Measurements from ENCODE around the gene KDELR3. TPM values are rescaled to one million over a fixed set of nuclear protein-coding genes. Genes with fewer than 3 reads are reported as not detected.

KDELR3 gene
- total RNA-seq, 1 donor from 2014 or later: 3.7 TPM

DNA sequence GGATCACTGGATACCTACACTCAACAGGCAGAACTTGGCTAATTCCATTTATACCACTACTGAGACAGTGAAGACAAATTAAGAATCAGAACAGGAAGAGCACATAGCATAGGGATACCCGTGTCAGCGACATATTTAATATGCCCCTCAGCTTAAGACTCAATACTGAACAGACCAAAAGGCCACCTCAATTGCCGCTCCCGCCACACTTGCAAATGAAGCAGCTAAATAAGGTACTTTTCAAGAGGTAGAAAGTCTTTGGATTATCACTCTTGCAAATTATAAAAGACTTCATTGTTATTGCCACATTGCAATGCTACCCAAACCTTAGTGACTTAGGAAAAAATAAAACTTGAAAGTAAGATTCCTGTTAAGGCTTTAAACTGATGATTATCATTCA, 35.1 kb downstream of the KDELR3 start:
- no peak for TF ChIP-seq CTCF (IDR thresholded peaks at IDR 0.05; ENCODE audit: unreplicated experiment)
- DNase-seq (ENCODE audit: low spot score): no peak
- Mint-ChIP-seq H3K36me3 (ENCODE audit: low read depth, unreplicated experiment) (peaks cover 22% of the 10 kb centered on the region), H3K27ac (ENCODE audit: unreplicated experiment) (peak overlapping the region; percentile 81), H3K27me3 (ENCODE audit: unreplicated experiment) (peaks cover 12% of the 10 kb centered on the region), H3K4me1 (ENCODE audit: unreplicated experiment) (peaks cover 51% of the 10 kb centered on the region), H3K4me3 (ENCODE audit: unreplicated experiment) (peak overlapping the region; percentile 87), H3K9me3 (ENCODE audit: unreplicated experiment) (no peaks in the 10 kb centered on the region)

DNA sequence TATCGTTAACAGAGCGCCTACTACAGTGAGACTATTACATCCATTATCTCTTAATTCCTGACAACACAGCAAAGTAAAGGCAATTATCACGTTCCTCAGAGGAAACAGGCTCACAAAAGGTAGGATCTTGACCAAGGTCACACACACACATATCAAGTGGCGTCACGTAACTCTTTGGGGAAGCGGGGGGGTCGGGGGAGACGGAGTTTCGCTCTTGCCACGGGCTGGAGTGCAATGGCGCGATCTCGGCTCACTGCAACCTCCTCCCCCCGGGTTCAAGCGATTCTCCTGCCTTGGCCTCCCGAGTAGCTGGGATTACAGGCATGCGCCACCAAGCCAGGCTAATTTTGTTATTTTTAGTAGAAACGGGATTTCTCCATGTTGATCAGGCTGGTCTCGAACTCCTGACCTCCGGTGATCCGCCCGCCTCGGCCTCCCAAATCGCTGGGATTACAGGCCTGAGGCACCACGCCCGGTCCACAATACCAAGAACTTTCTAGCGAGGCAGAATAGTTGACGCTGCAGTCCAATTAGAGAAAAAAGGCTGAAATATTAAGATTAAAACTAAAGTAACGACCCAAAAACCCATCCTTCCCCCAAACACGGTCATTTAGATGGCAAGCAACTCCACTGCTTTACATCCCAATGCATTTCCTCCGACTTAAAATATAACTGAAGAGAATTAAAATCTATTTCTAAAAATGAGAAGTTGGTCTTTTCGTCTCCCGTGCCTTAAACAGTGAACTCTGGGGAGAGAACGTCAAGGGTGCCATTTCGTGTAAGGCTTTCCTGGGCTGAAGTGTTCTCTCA, 37.0 kb downstream of the KDELR3 start:
- peak; percentile 24 for DNase-seq (ENCODE audit: low spot score)
- peaks cover 6% of the 10 kb centered on the region for H3K36me3 Mint-ChIP-seq (ENCODE audit: low read depth, unreplicated experiment)
- H3K4me3 Mint-ChIP-seq (ENCODE audit: unreplicated experiment): peak overlapping the region; percentile 99
- peaks cover 54% of the 10 kb centered on the region for H3K4me1 Mint-ChIP-seq (ENCODE audit: unreplicated experiment)
- no peak for TF ChIP-seq CTCF (IDR thresholded peaks at IDR 0.05; ENCODE audit: unreplicated experiment)
- peaks cover 12% of the 10 kb centered on the region for H3K27me3 Mint-ChIP-seq (ENCODE audit: unreplicated experiment)
- peak overlapping the region; percentile 99 for H3K27ac Mint-ChIP-seq (ENCODE audit: unreplicated experiment)
- no peaks in the 10 kb centered on the region for H3K9me3 Mint-ChIP-seq (ENCODE audit: unreplicated experiment)

GRCh38 chr22:38505541-38506117, 37.7 kb downstream of the KDELR3 start:
- TF ChIP-seq CTCF (IDR thresholded peaks at IDR 0.05; ENCODE audit: unreplicated experiment): no peak
- peaks cover 12% of the 10 kb centered on the region for H3K27me3 Mint-ChIP-seq (ENCODE audit: unreplicated experiment)
- H3K4me1 Mint-ChIP-seq (ENCODE audit: unreplicated experiment): peaks cover 60% of the 10 kb centered on the region
- peak overlapping the region; percentile 100 for H3K27ac Mint-ChIP-seq (ENCODE audit: unreplicated experiment)
- peak overlapping the region; percentile 99 for H3K4me3 Mint-ChIP-seq (ENCODE audit: unreplicated experiment)
- no peaks in the 10 kb centered on the region for H3K9me3 Mint-ChIP-seq (ENCODE audit: unreplicated experiment)
- DNase-seq (ENCODE audit: low spot score): peak; percentile 41
- peaks cover 6% of the 10 kb centered on the region for H3K36me3 Mint-ChIP-seq (ENCODE audit: low read depth, unreplicated experiment)

- Mint-ChIP-seq H3K4me3 (ENCODE audit: unreplicated experiment) (peak within 1 kb of the TSS; percentile 99), H3K27ac (ENCODE audit: unreplicated experiment) (peak within 1 kb of the TSS; percentile 100), H3K36me3 (ENCODE audit: low read depth, unreplicated experiment) (peaks cover 3% of the 10 kb centered on the region), H3K9me3 (ENCODE audit: unreplicated experiment) (no peaks in the 10 kb centered on the region), H3K27me3 (ENCODE audit: unreplicated experiment) (peaks cover 12% of the 10 kb centered on the region), H3K4me1 (ENCODE audit: unreplicated experiment) (peaks cover 62% of the 10 kb centered on the region)
- no peak for TF ChIP-seq CTCF (IDR thresholded peaks at IDR 0.05; ENCODE audit: unreplicated experiment)
- DNase-seq (ENCODE audit: low spot score): peak; percentile 89
Observed at GRCh38 chr22:38506118-38506962, 38.4 kb downstream of the KDELR3 start, which contains the start of gene DDX17. DDX17 (minus strand) TSS chr22:38506311.
